ENCODE data around the gene TMOD1.

Gene TMOD1

DNA sequence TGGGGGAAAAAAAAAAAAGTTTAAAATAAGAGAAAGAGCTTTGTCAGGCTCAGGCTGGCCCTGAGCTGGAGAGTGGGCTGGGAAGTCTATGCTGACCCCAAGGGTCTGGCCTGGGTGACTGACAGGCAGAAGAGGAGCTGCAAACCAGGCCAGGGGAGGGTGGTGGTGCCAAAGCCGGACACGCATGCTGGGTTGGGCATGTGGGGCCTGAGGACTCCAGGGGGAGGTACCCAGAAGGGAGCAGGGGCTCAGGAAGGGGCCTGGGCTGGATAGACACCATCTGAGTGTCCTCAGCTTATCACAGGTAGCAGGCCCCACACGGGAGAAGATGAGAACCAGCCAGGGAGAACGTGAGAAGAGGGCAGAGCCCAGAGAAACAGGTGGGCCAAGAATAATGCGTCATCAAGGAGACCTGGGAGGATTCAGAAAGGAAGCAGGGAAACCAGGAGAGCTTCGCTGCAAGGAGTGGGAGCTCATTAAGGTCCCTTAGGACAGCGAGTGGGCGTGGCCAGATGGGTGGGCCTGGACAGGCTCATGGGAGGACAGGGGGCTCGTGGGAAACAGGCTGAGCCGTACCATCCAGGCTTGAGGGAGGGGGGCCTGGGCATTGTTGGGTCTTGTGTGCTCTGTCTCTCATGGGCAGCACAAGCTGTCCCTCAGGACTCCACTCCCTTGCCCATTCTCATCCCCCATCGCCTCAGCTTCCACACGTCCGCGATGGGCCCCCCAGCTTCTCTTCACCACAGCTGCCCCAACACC, 16.0 kb downstream of the TMOD1 start:
- DNase-seq (ENCODE audit: low spot score) = no peak

DNA sequence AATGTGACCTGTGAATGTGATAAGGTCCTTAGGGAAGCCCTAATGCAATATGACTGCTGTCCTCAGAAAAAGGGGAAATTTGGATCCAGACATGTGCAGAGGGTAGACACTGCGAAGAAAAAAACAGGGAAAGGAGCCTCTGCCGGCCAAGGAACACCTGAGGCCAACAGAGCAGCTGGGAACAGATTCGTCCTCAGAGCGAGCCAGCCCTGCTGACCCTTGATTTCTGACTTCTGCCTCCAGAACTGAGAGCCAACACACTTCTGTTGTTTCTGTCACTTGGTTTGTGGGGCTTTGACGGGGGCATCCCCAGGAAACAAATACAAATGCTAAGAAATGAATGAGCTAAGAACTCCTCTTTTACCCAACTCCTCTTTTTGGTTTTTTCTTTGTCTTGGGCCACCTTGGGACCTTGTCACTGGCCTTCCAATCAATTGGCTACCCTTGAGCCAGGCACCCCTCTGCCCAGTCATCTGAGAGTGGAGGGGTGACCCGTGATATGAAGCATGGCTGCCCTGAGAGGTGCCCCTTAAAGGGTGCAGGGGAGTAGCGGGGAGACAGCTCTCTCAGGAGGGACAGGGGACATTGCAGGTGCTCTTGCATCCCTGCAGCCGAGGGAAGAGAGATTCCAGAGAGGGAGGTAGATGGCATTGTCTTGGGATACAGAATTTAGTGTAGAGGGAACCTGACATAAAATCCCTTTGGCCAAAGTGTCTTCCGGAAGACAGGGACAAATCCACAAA, 16.9 kb downstream of the TMOD1 start:
- DNase-seq (ENCODE audit: low spot score) = no peak

DNA sequence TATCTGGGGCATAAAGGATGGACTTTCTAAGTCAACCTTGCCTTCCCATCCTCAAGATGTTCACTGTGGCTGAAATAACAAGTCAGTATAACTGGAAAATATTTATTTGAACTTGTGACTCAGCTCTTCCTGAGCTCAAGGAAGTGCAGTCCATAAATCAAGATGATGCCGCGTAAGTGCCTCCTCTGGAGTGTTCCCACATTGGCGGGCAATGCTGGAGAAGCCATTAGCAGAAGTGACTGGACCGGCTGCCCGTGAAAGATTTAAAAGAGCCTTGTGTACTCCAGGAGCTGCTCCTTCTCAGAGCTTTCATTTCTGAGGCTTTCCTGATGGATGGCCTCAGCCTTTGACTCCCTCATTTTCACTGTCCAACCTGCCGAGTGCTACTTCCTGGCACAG, 17.4 kb downstream of the TMOD1 start:
- peak; percentile 78 for DNase-seq (ENCODE audit: low spot score)

DNA sequence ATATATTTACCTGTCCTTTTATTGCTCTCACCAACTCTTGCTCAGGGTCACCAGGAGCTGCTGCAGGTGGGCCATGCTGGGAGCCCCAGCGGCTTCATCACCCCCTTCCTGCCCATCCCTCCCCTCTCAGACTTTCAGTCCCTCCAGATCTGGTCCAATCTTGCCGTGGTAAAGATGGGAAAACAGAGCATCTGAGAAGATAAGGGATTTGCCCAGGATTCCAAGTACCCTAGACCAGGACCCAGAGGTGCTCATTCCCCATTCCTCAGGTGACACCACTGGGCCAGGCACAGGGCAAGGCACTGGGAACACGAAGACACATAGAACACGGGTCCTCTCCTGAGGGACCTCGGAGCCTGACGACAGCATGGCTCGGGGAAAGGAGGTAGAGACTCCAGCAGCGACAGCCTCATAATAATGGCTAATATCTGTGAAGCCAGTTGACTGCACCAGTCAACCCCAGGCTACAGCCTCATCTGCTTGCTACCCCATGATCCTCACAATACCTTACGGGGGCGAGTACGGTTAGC, 18.0 kb downstream of the TMOD1 start:
- DNase-seq (ENCODE audit: low spot score) = no peak

DNA sequence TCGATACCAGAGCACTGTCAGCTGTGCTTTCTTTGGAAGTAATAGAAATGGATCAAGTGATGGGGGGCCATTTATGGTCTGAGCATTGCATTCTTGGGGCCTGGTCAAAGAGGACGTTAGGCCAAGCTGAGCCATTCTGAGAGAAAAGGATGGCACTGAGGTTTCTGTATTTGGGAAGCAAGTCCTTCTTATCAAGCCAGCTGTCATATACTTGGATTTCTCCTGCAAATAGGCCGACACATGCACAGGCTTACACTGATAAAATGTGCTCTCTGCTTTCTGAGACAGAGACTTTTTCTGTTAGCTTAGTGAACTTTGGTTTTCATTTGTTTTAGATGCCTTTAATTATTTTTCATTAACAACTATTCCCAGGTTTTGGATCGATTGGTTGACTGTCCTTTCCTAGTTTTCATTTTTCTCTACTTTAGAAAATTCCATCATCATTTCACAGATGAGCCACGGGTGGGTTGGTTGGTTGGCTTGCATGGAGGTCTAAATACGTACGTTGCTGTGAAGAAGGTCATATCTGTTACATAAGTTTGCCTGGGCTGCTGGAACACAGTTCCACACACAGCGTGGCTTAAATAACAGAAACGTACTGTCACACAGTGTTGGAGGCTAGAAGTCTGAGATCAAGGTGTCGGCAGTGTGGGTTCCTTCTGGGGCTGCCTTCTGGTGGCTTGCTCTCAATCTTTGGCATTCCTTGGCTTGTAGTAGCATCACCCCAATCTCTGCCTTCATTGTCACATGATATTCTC, 20.3 kb downstream of the TMOD1 start:
- DNase-seq (ENCODE audit: low spot score) = no peak

DNA sequence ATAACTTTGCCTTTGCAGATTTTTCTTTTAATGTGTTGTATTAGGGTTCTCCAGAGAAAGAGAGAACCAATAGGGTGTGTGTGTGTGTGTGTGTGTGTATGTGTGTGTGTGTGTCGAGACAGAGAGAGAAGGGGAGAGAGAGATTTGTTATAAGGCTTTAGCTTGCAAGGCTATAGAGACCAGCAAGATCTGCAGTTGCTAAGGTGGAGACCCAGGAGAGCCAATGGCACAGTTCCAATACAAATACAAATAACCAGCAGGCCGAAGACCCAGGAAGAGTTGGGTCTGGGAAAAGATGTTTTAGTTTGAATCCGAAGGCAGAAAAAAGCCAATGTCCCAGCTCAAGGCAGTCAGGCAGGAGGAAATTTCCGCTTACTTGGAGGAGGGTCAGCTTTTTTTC, 23.0 kb downstream of the TMOD1 start:
- no peak for DNase-seq (ENCODE audit: low spot score)

DNA sequence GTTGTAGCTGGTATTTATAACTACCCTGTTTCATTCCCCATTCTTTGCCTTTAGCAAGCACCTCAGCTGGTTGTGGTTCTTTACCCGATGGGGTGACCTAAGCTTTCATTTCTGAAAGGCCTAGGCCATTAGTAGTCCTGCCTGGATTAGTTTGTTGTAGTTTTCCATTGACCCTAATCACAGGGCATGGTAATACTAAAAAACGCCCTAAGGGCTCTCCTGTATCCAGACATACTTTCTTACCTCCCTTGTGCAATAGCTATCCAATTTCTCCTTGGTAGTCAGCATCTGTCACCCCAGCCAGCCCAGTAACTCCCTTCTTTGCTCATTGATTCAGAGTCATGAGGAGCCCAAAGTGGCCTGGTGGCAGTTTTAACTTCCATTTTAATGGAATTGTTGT, 24.0 kb downstream of the TMOD1 start:
- no peak for DNase-seq (ENCODE audit: low spot score)

DNA sequence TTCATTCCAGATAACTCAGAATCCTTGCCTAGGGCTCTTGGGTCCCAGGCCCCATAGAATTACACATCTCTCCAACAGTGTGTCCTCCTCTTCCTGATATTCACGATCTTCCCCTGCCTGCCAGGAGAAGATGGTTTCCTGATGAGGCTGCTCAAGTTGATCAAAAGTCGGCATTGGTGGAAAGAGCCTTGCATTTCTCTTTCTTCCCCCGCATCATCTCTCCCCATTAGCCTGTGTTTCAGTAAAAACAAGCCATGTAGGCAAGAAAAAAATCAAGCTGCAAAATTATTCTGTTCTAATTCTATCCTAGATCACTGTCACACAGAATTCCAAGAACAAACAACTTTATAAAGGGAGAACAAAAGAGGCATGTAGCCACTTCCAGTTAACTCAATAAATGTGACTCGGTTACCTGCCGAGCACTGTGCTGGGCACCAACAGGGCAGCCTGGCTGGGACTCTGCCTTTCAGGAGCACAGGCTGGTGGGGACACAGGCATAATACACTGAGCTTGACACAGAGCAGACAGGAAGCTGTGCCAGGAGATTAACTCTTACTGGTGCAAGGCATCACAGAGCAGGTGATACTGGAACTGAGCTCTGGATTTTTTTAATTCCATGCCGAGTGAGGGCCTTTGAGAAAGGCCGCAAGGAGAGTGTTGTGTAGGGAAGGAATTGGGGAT, 25.6 kb downstream of the TMOD1 start:
- DNase-seq (ENCODE audit: low spot score) = no peak

DNA sequence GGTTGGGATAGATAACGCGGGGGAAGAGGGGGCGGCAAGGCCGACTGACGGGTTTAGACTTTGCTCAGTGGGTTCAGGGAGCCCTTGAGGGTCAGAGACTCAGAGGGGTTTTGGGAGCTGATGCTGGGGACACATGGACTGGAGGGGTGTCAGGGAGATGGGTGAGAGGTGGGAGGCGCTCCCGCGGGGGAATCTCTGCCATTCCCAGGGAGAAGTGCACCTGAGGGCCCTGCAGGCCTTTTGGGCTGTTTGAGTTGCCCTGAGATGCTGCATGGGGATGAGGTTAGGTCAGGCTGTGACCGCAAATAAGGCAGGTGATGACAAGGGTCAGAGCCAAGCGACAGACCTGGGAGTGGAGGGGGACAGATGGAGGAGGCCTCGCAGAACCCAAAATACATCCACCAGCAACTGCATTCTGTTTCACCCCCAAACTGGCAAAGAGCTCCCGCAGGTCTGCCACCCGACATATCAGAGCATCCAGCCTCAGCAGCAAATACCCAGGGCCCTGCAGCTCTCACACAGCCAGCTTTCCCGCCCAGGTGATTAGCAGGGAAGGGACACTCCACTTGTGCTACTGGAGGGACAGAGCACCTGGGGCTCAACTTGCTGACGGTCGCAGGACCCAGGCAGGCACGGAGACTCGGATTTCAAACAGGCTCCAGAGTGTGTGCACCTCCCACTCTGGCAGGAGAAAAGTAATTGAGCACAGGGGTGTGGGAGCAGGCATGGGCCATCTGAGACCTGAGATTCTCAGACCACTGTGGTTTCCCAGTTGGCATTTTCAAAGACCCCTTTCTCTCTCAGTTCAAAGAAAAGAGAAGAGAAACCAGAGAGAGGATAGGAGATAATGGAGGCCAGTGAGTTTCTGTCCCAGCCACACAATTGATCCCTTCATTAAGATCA, 26.4 kb downstream of the TMOD1 start:
- DNase-seq (ENCODE audit: low spot score) = no peak

DNA sequence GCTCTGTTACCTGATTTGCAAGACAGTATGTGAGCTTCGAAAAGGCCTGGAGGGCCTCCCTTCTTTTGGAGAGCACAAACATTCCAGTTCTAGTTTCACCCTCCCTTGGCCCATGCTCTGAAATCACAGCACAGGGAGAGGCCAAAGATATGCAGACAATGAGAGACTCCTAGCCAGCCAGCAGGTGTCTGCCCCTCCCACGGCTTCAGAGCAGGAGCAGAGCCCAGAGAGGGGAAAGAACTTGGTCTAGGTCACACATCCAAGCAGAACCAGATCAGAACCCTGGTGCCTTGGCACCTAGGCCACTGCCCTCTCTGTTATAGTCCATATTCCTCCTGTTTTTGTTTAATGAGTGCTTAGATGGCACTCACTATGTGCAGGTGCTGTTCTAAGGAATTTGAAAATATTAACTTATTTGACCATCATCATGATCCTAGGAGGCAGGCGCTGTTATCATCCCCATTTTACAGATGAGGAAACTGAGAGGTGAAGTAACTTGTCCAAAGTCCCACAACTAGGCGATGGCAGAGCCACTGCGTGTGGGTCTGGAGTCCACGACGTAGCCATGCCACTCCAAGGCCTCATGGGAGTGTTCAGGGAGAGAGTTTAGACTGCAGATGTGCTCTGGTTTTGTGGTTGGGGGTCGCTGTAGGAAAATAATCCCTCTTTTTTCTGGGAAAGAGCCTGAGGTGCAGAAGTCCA, 27.2 kb downstream of the TMOD1 start:
- DNase-seq (ENCODE audit: low spot score) = no peak

DNA sequence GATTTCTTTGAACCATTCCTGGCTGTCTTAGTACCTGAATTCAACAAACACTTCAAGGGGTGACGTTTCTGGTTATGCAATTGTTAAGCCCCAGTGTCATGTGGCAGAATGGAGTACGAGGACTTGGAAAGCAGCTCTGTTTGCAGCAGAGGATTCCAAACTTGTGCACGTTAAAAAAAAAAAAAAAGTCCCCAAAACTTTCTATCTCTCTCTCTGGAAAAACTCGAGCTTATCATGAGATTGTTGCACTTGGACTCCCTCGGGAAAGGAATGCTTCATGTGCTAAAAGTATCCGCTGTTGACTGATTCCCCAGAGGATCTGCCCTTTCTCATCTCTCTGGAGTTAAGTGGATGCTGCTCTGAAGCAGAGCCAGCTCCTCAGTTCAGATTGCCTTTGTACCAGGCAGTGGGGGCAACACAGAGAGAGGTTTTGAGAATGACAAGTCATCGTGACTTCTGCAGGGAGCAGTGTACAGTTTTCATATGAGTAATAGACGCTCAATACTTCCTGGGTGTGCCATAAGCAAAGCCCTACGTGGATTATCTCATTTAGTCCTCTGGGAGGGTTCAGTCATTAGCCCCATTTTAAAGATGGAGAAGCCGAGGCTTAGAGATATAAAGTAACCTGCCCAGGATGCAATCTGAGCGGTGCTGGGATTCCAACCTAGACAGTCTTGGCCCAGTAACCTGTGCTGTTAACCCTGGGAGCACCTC, 28.1 kb downstream of the TMOD1 start:
- DNase-seq (ENCODE audit: low spot score) = peak; percentile 49

DNA sequence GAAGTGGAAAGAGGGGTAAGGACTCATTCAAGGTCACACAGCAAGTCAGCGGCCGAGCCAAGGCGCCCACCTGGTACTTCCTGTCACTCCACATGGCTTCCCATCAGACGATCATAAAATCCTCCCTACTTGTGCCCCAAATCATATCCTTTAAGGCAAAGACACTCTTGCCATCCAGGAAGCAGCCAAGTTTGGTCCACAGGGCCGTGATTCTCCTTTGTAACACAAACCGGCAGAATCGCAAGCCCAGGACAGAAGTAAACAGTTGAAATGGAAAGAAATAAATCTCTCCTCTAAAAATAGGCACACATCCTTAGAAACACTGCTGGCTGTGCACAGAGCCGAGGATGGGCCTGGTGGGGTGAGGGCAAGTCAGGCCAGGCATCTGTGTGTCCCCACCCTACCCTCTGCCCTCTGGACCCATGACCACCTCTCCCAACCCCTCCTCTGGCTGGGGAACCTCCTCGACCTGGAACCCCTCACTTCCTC, 30.5 kb downstream of the TMOD1 start:
- DNase-seq (ENCODE audit: low spot score) = no peak

DNA sequence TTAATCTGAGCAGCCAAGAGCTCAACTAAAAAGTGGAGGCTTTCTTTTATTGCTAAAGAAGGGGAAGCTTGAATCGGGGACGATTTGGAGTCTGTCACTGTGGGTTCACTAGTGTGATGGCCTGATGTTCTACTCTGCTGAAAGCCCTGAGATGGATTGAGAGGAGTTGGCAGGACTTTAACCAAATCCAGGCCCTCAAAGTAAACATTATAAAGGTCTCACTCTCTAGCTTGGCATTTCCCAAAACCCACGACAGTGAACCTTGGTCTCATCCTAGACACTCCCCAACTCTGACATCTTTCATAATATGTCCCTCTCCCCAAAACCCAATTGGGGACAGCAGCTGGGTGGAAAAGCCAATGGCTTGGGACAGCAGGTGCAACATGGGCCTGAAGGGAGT, 32.7 kb downstream of the TMOD1 start:
- no peak for DNase-seq (ENCODE audit: low spot score)

DNA sequence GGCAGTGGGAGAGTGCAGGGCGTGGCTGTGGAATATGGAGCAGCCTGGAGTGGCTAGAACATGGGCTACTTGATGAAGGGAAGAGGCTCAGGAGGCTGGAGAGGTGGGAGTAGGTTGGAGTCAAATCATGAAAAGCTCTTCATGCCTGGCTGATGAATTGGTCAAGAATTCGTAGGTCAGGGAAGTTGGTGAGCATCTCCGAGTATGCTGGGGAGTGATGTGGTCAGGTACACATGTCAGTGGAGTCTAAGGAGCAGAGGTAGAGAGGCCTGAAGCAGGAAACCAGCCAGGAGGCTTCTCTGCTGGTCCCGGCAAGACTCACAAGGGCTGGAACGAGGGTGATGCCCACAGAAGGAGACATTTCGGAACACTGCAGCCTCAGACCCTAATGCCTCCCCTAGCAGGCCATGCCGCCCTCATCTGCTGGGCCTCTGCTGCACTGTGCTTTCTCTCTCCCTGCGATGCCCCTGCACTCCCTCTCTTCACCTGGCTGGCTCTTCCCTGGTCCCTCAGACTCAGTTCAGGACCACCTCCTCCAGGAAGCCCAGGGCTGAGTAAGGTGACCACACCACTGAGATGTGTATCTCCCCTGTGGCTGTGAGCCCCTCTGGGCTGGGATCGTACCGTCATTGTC, 33.6 kb downstream of the TMOD1 start:
- no peak for DNase-seq (ENCODE audit: low spot score)

DNA sequence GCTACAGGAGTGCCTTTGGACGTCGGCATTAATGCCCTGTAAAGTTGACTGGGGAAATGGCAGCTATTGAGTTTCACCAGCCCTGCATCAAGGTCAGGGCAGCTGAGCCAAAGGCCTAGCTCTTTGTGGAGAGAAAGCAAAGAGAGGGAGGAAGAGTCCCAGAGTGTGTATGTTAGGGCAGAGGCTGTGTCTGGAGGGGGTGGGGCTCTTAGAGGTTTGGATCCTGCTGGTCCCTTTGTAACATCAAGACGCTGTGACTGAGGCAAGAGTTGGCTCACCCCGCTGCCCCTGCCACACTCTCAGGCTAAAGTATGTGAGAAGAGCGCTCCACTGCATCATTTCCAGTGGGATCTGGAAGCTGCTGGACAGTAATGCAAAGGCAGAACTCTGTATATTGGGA, 34.3 kb downstream of the TMOD1 start:
- no peak for DNase-seq (ENCODE audit: low spot score)

DNA sequence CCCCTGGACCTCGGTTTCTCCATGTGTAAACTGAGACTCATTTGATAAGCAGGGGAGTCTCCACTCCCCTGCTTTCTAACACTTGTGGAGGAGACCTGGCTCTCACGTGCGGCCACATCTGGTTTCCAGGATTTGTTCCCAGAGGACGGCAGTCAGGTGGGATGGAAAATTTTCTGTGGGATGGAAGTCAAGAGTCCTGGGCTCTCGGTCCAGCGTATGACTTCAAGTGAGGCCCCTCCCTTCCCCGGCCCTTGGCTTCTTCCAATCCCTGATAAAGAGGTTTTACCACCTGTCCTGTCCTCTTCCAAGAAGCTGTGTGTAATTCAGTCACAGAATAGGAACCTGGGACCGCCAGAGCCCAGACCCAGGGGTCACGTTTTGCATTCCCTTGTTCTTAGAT, 35.0 kb downstream of the TMOD1 start:
- DNase-seq (ENCODE audit: low spot score) = no peak

DNA sequence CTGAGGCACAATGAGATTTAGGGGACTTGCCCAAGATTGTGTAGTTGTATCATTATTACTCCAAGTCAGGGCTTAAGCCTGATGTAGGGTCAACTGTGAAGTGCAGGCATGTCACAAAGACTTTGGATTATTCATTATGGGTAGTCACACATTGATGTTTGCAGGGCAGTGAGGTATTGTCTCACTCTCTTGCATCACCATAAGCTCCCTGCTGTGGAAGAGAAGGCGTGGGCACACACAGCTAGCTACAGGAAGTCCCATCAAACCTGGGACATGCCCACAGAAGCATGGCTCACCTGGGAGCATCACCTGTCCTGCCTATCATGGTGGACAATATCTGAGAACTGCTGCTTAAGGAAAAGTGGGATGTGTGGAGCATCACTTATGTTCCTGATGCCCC, 42.1 kb downstream of the TMOD1 start:
- DNase-seq (ENCODE audit: low spot score) = no peak

DNA sequence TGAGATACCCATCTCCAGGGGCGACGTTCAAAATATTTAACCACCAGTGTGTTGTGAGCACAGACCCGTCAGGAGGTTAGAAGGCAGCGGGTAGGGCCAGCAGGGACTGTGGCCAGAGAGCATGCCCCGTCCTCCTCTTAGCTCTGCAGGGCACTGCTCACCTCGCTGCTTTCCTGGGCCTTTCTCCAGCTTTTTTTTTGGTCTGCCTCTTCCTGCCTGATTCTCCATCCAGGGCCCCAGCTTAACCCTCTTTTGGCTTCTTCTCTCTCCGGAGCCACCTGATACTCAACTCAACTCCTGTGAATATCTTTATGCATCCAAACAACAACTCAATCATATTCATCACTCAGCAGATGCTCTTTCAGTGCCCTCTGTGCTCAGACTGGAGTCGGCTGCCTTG, 44.0 kb downstream of the TMOD1 start:
- DNase-seq (ENCODE audit: low spot score) = no peak
